ENCODE results near the gene PDE8B.

PDE8B gene

GRCh38 chr5:77210091-77210963 lies at the start of gene PDE8B:
TSS of gene PDE8B (plus strand) at chr5:77210680. CDS start at chr5:77210926, 246 bp downstream.
- TF ChIP-seq GATA3 (IDR thresholded peaks at IDR 0.05; ENCODE audit: low read depth, low read length) (no peak), GATA2 (IDR thresholded peaks at IDR 0.05; ENCODE audit: low read depth, low read length) (no peak)

DNA sequence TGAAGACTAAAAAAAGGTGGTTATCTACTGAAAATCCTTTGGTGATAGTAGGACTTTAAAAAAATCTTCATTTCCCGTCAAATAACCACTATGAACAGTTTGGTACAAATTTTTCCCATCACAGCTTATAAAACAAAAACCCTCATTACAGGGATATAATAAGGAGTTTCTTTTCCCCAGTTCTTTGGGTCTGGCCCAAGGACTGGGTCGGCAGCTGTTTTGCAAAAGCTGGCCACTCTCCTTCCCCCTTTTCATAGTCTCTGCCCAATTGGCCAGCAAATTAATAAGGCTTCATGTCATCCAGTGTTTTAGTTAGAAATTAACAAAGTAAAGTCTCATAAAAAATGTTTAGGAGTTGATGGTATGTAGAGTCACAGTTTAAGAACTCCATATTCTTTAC lies 47.0 kb upstream of the PDE8B start:
- TF ChIP-seq GATA2 (IDR thresholded peaks at IDR 0.05; ENCODE audit: low read depth, low read length) (no peak), GATA3 (IDR thresholded peaks at IDR 0.05; ENCODE audit: low read depth, low read length) (no peak)

- TF ChIP-seq GATA3 (IDR thresholded peaks at IDR 0.05; ENCODE audit: low read depth, low read length) (no peak), GATA2 (IDR thresholded peaks at IDR 0.05; ENCODE audit: low read depth, low read length) (no peak)
These were observed 43.4 kb upstream of the PDE8B start for GRCh38 chr5:77167063-77167462.

- no peak for TF ChIP-seq GATA3 (IDR thresholded peaks at IDR 0.05; ENCODE audit: low read depth, low read length)
- no peak for TF ChIP-seq GATA2 (IDR thresholded peaks at IDR 0.05; ENCODE audit: low read depth, low read length)
These were observed 42.8 kb upstream of the PDE8B start for GRCh38 chr5:77167695-77168121.

GRCh38 chr5:77168161-77168878 lies 42.2 kb upstream of the PDE8B start:
- no peak for TF ChIP-seq GATA3 (IDR thresholded peaks at IDR 0.05; ENCODE audit: low read depth, low read length)
- TF ChIP-seq GATA2 (IDR thresholded peaks at IDR 0.05; ENCODE audit: low read depth, low read length), result no peak

- TF ChIP-seq GATA3 (IDR thresholded peaks at IDR 0.05; ENCODE audit: low read depth, low read length), result no peak
- TF ChIP-seq GATA2 (IDR thresholded peaks at IDR 0.05; ENCODE audit: low read depth, low read length), result no peak
These were observed 41.6 kb upstream of the PDE8B start for GRCh38 chr5:77168879-77169244.

GRCh38 chr5:77170196-77170890 lies 40.1 kb upstream of the PDE8B start:
- TF ChIP-seq GATA3 (IDR thresholded peaks at IDR 0.05; ENCODE audit: low read depth, low read length), result no peak
- no peak for TF ChIP-seq GATA2 (IDR thresholded peaks at IDR 0.05; ENCODE audit: low read depth, low read length)

GRCh38 chr5:77171141-77171910 lies 39.2 kb upstream of the PDE8B start:
- TF ChIP-seq GATA3 (IDR thresholded peaks at IDR 0.05; ENCODE audit: low read depth, low read length), result no peak
- TF ChIP-seq GATA2 (IDR thresholded peaks at IDR 0.05; ENCODE audit: low read depth, low read length), result no peak

DNA sequence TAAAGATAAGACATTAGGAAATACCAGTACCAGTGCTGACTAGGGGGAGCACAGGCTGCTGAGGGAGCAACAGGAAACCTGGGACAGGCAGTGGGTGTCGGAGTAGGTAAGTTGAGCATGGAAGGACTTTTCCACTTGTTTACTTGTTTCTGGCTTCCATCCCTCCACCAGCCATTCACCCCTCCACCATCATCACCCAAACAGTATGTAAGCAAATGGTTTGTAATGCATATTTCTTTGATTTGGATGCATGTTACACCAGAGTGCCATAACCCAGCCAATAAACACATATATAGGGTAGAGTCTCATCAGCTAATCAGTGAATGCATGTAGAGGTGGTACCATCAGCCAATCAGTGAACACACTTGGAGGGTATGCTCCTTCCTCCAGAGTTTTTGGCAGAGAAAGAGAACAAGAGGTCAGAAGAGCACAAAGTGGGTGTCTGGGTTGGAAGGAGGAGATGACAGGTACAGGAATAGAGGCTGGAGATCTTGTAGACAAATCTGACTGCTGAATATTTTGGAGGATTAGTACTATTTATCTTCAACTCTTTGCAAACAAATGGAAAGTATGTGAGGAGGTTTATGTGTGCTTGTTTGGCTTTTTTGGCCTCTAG lies 37.7 kb upstream of the PDE8B start:
- no peak for TF ChIP-seq GATA3 (IDR thresholded peaks at IDR 0.05; ENCODE audit: low read depth, low read length)
- TF ChIP-seq GATA2 (IDR thresholded peaks at IDR 0.05; ENCODE audit: low read depth, low read length), result no peak

DNA sequence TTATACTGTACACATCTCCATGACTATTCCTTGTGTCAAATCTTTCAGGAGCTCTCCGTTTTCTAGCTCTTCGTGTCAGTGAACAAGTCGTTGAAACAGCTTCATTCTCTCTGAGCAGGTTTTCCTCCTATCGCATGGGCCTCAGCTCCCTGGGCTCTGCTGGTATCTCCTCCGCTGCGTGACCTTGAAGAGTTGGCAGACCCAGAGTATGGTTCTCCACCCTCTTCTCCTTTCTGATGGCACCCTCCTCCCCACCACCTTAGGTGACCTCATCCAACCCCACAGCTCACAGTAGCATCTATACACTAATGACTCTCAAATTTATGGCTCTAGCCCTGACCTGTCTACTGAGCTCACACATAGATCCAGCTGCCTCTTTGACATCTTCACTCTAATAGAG lies 36.0 kb upstream of the PDE8B start:
- TF ChIP-seq GATA2 (IDR thresholded peaks at IDR 0.05; ENCODE audit: low read depth, low read length) (no peak), GATA3 (IDR thresholded peaks at IDR 0.05; ENCODE audit: low read depth, low read length) (no peak)

GRCh38 chr5:77175231-77175630 lies 35.2 kb upstream of the PDE8B start:
- TF ChIP-seq GATA3 (IDR thresholded peaks at IDR 0.05; ENCODE audit: low read depth, low read length) (no peak), GATA2 (IDR thresholded peaks at IDR 0.05; ENCODE audit: low read depth, low read length) (no peak)

DNA sequence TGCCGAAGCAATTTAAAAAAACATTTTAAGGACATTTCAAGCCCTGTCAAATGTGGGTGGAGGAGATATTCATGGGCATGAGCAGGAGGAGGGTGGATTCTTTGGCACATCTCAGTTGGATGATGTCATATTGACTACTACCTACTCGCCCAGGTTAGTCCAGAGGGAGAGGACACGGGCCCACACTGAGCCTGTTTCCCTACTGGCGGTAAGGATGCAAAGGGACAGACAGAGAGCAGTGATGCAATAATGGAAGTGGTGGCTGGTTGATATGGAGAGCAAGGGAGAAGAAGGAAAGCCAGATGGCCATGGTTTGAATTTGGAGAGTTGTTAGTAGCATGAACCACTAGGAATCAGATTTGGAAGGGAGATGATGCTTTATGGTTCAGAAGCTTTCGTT lies 34.1 kb upstream of the PDE8B start:
- TF ChIP-seq GATA2 (IDR thresholded peaks at IDR 0.05; ENCODE audit: low read depth, low read length), result no peak
- no peak for TF ChIP-seq GATA3 (IDR thresholded peaks at IDR 0.05; ENCODE audit: low read depth, low read length)

DNA sequence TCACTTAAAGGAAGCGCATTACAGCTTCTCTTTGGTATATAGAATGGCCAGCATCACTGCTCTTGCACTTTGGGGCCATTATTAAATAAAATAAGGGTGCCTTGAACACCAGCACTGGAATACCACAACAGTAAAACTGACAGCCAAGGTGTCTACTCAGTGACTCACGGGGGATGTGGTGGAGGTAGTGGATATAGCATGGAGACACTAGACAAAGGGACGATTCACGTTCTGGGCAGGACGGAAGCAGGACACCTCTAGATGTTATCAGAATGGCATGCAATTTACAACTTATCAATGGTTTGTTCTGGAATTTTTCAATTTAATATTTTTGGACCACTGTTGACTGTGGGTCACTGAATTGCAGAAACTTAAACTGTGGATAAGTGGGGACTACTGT lies 32.9 kb upstream of the PDE8B start:
- TF ChIP-seq GATA2 (IDR thresholded peaks at IDR 0.05; ENCODE audit: low read depth, low read length) (no peak), GATA3 (IDR thresholded peaks at IDR 0.05; ENCODE audit: low read depth, low read length) (no peak)

Measured in SH-SY5Y (cell line).